ENCODE measurements around the gene MPP2. TPM values are rescaled to one million over a fixed set of nuclear protein-coding genes. Genes with fewer than 3 reads are reported as not detected.
A peak's percentile ranks its signal among the peaks of the same experiment; 100 is the strongest.

Gene MPP2
- total and polyA plus RNA-seq, 4 experiments from 2014 or later: 0.10 to 3.0 (median 1.6) TPM

- Histone ChIP-seq H3K9me3 (ENCODE audit: control insufficient read depth in 1 of 2, low read length in 2 of 2) (no peaks in the 10 kb centered on the region), H3K27ac (ENCODE audit: low read depth, low read length) (no peak overlapping the region), H3K36me3 (ENCODE audit: insufficient read depth, low read length) (no peaks in the 10 kb centered on the region), H3K4me3 (ENCODE audit: low read length in 2 of 2) (no peak overlapping the region), H3K27me3 (ENCODE audit: insufficient read depth, low read length) (no peaks in the 10 kb centered on the region), H3K4me1 (ENCODE audit: insufficient read depth, low read length) (no peaks in the 10 kb centered on the region)
- Mint-ChIP-seq H3K27ac (no peak overlapping the region), H3K27me3 (peaks cover 3 to 5% of the 10 kb centered on the region in 2 donors), H3K4me1 (peaks cover 0 to 4% (median 0%) of the 10 kb centered on the region in 4 donors), H3K36me3 (no peaks in the 10 kb centered on the region), H3K9me3 (no peaks in the 10 kb centered on the region), H3K4me3 (no peak overlapping the region)
- ChIA-PET CTCF (ENCODE audit: partially characterized antibody) (interaction anchor here (1.0 kb wide), 1 partner anchor 45 kb away, joined by 3 read pairs; no protein-coding TSS in a partner anchor), POLR2A (ENCODE audit: partially characterized antibody) (no interaction called here)
- intact Hi-C loops (cut with micrococcal nuclease): no loop called here
- DNase-seq: no peak
Observed at GRCh38 chr17:43882761-43883415, 24.4 kb downstream of the MPP2 start.

GRCh38 chr17:43881758-43882505 lies 25.4 kb downstream of the MPP2 start:
- POLR2A ChIA-PET (ENCODE audit: partially characterized antibody): no interaction called here
- H3K36me3 Mint-ChIP-seq: no peaks in the 10 kb centered on the region
- Histone ChIP-seq H3K4me1 (ENCODE audit: insufficient read depth, low read length) (no peaks in the 10 kb centered on the region), H3K36me3 (ENCODE audit: insufficient read depth, low read length) (no peaks in the 10 kb centered on the region), H3K9me3 (ENCODE audit: control insufficient read depth in 1 of 2, low read length in 2 of 2) (no peaks in the 10 kb centered on the region), H3K27ac (ENCODE audit: low read depth, low read length) (no peak overlapping the region), H3K27me3 (ENCODE audit: insufficient read depth, low read length) (no peaks in the 10 kb centered on the region), H3K4me3 (ENCODE audit: low read length in 2 of 2) (no peak overlapping the region)
- no peaks in the 10 kb centered on the region for H3K9me3 Mint-ChIP-seq
- H3K27ac Mint-ChIP-seq: no peak overlapping the region
- no peak for DNase-seq
- peak overlapping the region in 1 of 8 donors; percentile 63 for H3K4me3 Mint-ChIP-seq
- CTCF ChIA-PET (ENCODE audit: partially characterized antibody): interaction anchor here (1.0 to 5.4 kb wide), 3 partner anchors 12 to 113 kb away, joined by 3 to 33 read pairs (median 33); no protein-coding TSS in a partner anchor
- H3K27me3 Mint-ChIP-seq: peaks cover 3 to 5% of the 10 kb centered on the region in 2 donors
- peaks cover 0 to 4% (median 0%) of the 10 kb centered on the region in 4 donors for H3K4me1 Mint-ChIP-seq
- intact Hi-C loops (cut with micrococcal nuclease): no loop called here

GRCh38 chr17:43881181-43881580 lies 26.2 kb downstream of the MPP2 start:
- intact Hi-C loops (cut with micrococcal nuclease): no loop called here
- no peak overlapping the region for H3K27ac ChIP-seq (ENCODE audit: low read depth, low read length)
- Mint-ChIP-seq H3K4me3 (no peak overlapping the region), H3K9me3 (no peaks in the 10 kb centered on the region), H3K27me3 (peaks cover 1 to 3% of the 10 kb centered on the region in 2 donors), H3K27ac (no peak overlapping the region), H3K4me1 (peaks cover 0 to 4% (median 0%) of the 10 kb centered on the region in 4 donors), H3K36me3 (no peaks in the 10 kb centered on the region)
- no peaks in the 10 kb centered on the region for H3K4me1 ChIP-seq (ENCODE audit: insufficient read depth, low read length)
- H3K27me3 ChIP-seq (ENCODE audit: insufficient read depth, low read length): no peaks in the 10 kb centered on the region
- H3K9me3 ChIP-seq (ENCODE audit: control insufficient read depth in 1 of 2, low read length in 2 of 2): no peaks in the 10 kb centered on the region
- DNase-seq: no peak
- ChIA-PET POLR2A (ENCODE audit: partially characterized antibody) (no interaction called here), CTCF (ENCODE audit: partially characterized antibody) (interaction anchor here (1.1 to 5.4 kb wide), 7 partner anchors 8 to 287 kb away, joined by 4 to 37 read pairs (median 33); no protein-coding TSS in a partner anchor)
- H3K4me3 ChIP-seq (ENCODE audit: low read length in 2 of 2): no peak overlapping the region
- H3K36me3 ChIP-seq (ENCODE audit: insufficient read depth, low read length): no peaks in the 10 kb centered on the region

- H3K4me1 ChIP-seq (ENCODE audit: insufficient read depth, low read length): no peaks in the 10 kb centered on the region
- intact Hi-C loops (cut with micrococcal nuclease): no loop called here
- no peak overlapping the region for H3K27ac Mint-ChIP-seq
- H3K4me3 Mint-ChIP-seq: no peak overlapping the region
- H3K4me3 ChIP-seq (ENCODE audit: low read length in 2 of 2): no peak overlapping the region
- peak in 4 of 5 donors; percentile 33 to 57 (median 37) for DNase-seq
- no peaks in the 10 kb centered on the region for H3K9me3 ChIP-seq (ENCODE audit: control insufficient read depth in 1 of 2, low read length in 2 of 2)
- ChIA-PET POLR2A (ENCODE audit: partially characterized antibody) (no interaction called here), CTCF (ENCODE audit: partially characterized antibody) (interaction anchor here (0.8 to 5.4 kb wide), 9 partner anchors 9 to 288 kb away, joined by 3 to 37 read pairs (median 5); no protein-coding TSS in a partner anchor)
- H3K4me1 Mint-ChIP-seq: peaks cover 0 to 4% (median 0%) of the 10 kb centered on the region in 4 donors
- H3K27me3 ChIP-seq (ENCODE audit: insufficient read depth, low read length): no peaks in the 10 kb centered on the region
- no peaks in the 10 kb centered on the region for H3K9me3 Mint-ChIP-seq
- peaks cover 1 to 3% of the 10 kb centered on the region in 2 donors for H3K27me3 Mint-ChIP-seq
- no peaks in the 10 kb centered on the region for H3K36me3 Mint-ChIP-seq
- H3K27ac ChIP-seq (ENCODE audit: low read depth, low read length): no peak overlapping the region
- H3K36me3 ChIP-seq (ENCODE audit: insufficient read depth, low read length): no peaks in the 10 kb centered on the region
Observed at GRCh38 chr17:43880420-43880991, 26.8 kb downstream of the MPP2 start.

GRCh38 chr17:43879723-43880419 lies 27.5 kb downstream of the MPP2 start:
- no peaks in the 10 kb centered on the region for H3K4me1 ChIP-seq (ENCODE audit: insufficient read depth, low read length)
- H3K27me3 Mint-ChIP-seq: peaks cover 0 to 1% of the 10 kb centered on the region in 2 donors
- CTCF ChIA-PET (ENCODE audit: partially characterized antibody): interaction anchor here (0.8 to 5.4 kb wide), 10 partner anchors 9 to 288 kb away, joined by 3 to 37 read pairs (median 5); no protein-coding TSS in a partner anchor
- no peaks in the 10 kb centered on the region for H3K9me3 Mint-ChIP-seq
- no peak overlapping the region for H3K27ac ChIP-seq (ENCODE audit: low read depth, low read length)
- no peak for DNase-seq
- H3K4me1 Mint-ChIP-seq: peaks cover 0 to 4% (median 0%) of the 10 kb centered on the region in 4 donors
- H3K4me3 Mint-ChIP-seq: no peak overlapping the region
- H3K36me3 Mint-ChIP-seq: no peaks in the 10 kb centered on the region
- no peaks in the 10 kb centered on the region for H3K27me3 ChIP-seq (ENCODE audit: insufficient read depth, low read length)
- intact Hi-C loops (cut with micrococcal nuclease): no loop called here
- H3K9me3 ChIP-seq (ENCODE audit: control insufficient read depth in 1 of 2, low read length in 2 of 2): no peaks in the 10 kb centered on the region
- no peak overlapping the region for H3K4me3 ChIP-seq (ENCODE audit: low read length in 2 of 2)
- no peaks in the 10 kb centered on the region for H3K36me3 ChIP-seq (ENCODE audit: insufficient read depth, low read length)
- POLR2A ChIA-PET (ENCODE audit: partially characterized antibody): no interaction called here
- no peak overlapping the region for H3K27ac Mint-ChIP-seq

- no peak overlapping the region for H3K27ac ChIP-seq (ENCODE audit: low read depth, low read length)
- no peaks in the 10 kb centered on the region for H3K9me3 Mint-ChIP-seq
- intact Hi-C loops (cut with micrococcal nuclease): loop anchor here (1.0 kb wide), 2 partner anchors 117 to 163 kb away; no protein-coding TSS in a partner anchor
- ChIA-PET CTCF (ENCODE audit: partially characterized antibody) (interaction anchor here (0.7 to 5.4 kb wide), 24 partner anchors 10 to 290 kb away, joined by 3 to 37 read pairs (median 5); partner anchors contain the start of genes CD300LG and PPY), POLR2A (ENCODE audit: partially characterized antibody) (interaction anchor here (0.5 kb wide), 1 partner anchor 72 kb away, joined by 3 read pairs; no protein-coding TSS in a partner anchor)
- H3K36me3 ChIP-seq (ENCODE audit: insufficient read depth, low read length): no peaks in the 10 kb centered on the region
- H3K4me3 ChIP-seq (ENCODE audit: low read length in 2 of 2): no peak overlapping the region
- H3K27me3 Mint-ChIP-seq: peaks cover 0 to 2% of the 10 kb centered on the region in 2 donors
- H3K36me3 Mint-ChIP-seq: no peaks in the 10 kb centered on the region
- no peaks in the 10 kb centered on the region for H3K4me1 ChIP-seq (ENCODE audit: insufficient read depth, low read length)
- H3K9me3 ChIP-seq (ENCODE audit: control insufficient read depth in 1 of 2, low read length in 2 of 2): no peaks in the 10 kb centered on the region
- H3K27me3 ChIP-seq (ENCODE audit: insufficient read depth, low read length): no peaks in the 10 kb centered on the region
- no peak overlapping the region for H3K27ac Mint-ChIP-seq
- peaks cover 0 to 4% (median 0%) of the 10 kb centered on the region in 4 donors for H3K4me1 Mint-ChIP-seq
- H3K4me3 Mint-ChIP-seq: peak overlapping the region in 1 of 8 donors; percentile 43
- peak in 4 of 5 donors; percentile 35 to 55 (median 45) for DNase-seq
Observed at GRCh38 chr17:43878260-43879175, 28.8 kb downstream of the MPP2 start.

Measured in CD4-positive, alpha-beta memory T cell (primary cell).